Nephron progenitor cell (in vitro differentiated cells): ENCODE data around the gene ALS2CL.

ENCODE experiments used
- DNase-seq: peaks from one replicate; pipeline ENCODE4 v3.0.0; 2021
- H3K27ac Mint-ChIP-seq: 2 replicates; pipeline ENCODE4 v1.8.0; 2021; ENCODE audit warnings: mild to moderate bottlenecking, moderate library complexity, mixed read lengths
- H3K27me3 Mint-ChIP-seq: 2 replicates; pipeline ENCODE4 v1.8.0; 2021; ENCODE audit warnings: mild to moderate bottlenecking, low read depth, mixed read lengths; ENCODE audit not compliant: poor library complexity
- H3K36me3 Mint-ChIP-seq: 2 replicates; pipeline ENCODE4 v1.8.0; 2021; ENCODE audit warnings: low read depth, mixed read lengths
- H3K4me1 Mint-ChIP-seq: 2 replicates; pipeline ENCODE4 v1.8.0; 2021; ENCODE audit warnings: mixed read lengths
- H3K4me3 Mint-ChIP-seq: 2 replicates; pipeline ENCODE4 v1.8.0; 2021; ENCODE audit warnings: mild to moderate bottlenecking, moderate library complexity, mixed read lengths
- H3K9me3 Mint-ChIP-seq: 2 replicates; pipeline ENCODE4 v1.8.0; 2021; ENCODE audit warnings: mild to moderate bottlenecking, moderate library complexity, mixed read lengths
- CTCF ChIP-seq: fragments of 200-600 bp; sonication (generic); IDR thresholded peaks from 2 replicates; pipeline ENCODE4 v1.5.0; 2021; ENCODE audit warnings: antibody characterized with exemption

Gene ALS2CL

DNA sequence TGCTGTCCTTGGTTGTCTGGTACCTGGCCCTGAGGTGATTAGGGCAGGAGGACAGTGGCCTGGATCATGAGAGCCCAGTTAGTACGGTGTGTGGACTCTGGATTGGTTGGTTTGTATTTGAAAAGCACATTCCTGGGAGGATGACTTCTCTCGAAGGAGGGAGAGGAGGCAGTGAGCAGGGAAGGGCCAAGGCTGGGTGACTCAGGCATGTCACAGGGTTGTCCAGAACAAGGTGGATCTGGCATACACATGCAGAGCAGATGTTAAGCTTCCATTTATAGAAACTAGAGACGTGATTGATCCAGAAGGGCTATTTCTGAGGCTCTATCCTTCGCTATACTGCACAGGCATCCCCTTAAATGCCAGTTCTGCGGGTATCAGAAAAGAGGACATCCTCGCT lies 46.8 kb downstream of the ALS2CL start:
- H3K27ac Mint-ChIP-seq, result no peak overlapping the region
- peaks cover 5% of the 10 kb centered on the region for H3K4me1 Mint-ChIP-seq
- H3K36me3 Mint-ChIP-seq, result peaks cover 5% of the 10 kb centered on the region
- H3K9me3 Mint-ChIP-seq, result peaks cover 41% of the 10 kb centered on the region
- H3K4me3 Mint-ChIP-seq, result no peak overlapping the region
- TF ChIP-seq CTCF, result no peak
- no peak for DNase-seq
- peaks cover 7% of the 10 kb centered on the region for H3K27me3 Mint-ChIP-seq

DNA sequence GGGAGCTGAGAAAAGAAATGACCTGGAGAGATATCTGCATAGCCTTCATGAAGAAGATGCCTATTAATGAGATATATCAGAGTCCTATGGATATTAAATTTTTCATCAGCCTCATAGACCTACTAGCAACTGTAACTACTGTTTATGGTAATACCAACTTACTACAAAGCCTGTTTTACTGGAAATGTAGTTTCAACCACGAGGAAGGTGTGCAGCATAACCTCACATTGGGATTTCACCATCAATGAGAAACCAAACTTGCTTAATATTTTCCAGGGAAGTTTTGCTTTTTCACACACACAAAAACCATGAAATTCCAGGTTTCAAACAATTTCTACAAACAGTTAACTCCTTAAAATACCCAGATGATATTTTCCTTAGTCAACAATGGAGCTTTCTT lies 49.8 kb downstream of the ALS2CL start:
- H3K4me1 Mint-ChIP-seq, result peaks cover 5% of the 10 kb centered on the region
- no peak overlapping the region for H3K4me3 Mint-ChIP-seq
- TF ChIP-seq CTCF, result no peak
- DNase-seq, result no peak
- H3K27me3 Mint-ChIP-seq, result peaks cover 15% of the 10 kb centered on the region
- peaks cover 15% of the 10 kb centered on the region for H3K36me3 Mint-ChIP-seq
- H3K27ac Mint-ChIP-seq, result no peak overlapping the region
- H3K9me3 Mint-ChIP-seq, result peaks cover 50% of the 10 kb centered on the region

DNA sequence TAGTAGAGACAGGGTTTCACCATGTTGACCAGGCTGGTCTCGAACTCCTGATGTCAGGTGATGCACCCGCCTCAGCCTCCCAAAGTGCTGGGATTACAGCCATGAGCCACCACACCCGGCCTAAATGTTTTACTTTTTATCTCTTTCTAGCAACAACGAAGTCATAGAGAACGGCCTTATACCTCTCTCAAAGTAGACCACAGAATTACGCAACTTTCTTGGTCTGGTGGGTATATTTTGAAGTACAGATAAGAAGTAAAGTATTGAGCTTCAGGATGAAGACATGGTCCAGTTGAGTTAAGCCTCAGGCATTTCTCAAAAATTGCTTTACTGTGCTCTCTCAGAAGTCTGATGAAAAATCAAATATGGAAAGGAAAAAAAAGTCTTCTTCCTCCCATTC lies 50.5 kb downstream of the ALS2CL start:
- H3K27me3 Mint-ChIP-seq, result peaks cover 15% of the 10 kb centered on the region
- H3K27ac Mint-ChIP-seq, result no peak overlapping the region
- no peak for DNase-seq
- peaks cover 10% of the 10 kb centered on the region for H3K36me3 Mint-ChIP-seq
- no peak for TF ChIP-seq CTCF
- H3K4me3 Mint-ChIP-seq, result no peak overlapping the region
- H3K9me3 Mint-ChIP-seq, result peaks cover 47% of the 10 kb centered on the region
- H3K4me1 Mint-ChIP-seq, result peaks cover 5% of the 10 kb centered on the region

- no peak for TF ChIP-seq CTCF
- Mint-ChIP-seq H3K4me1 (peaks cover 5% of the 10 kb centered on the region), H3K27ac (no peak overlapping the region), H3K4me3 (no peak overlapping the region), H3K27me3 (peaks cover 11% of the 10 kb centered on the region), H3K9me3 (peaks cover 43% of the 10 kb centered on the region), H3K36me3 (peaks cover 10% of the 10 kb centered on the region)
- no peak for DNase-seq
These were observed 52.6 kb downstream of the ALS2CL start for GRCh38 chr3:46640927-46641326.

GRCh38 chr3:46639221-46639620 lies 54.3 kb downstream of the ALS2CL start:
- Mint-ChIP-seq H3K4me1 (peaks cover 5% of the 10 kb centered on the region), H3K4me3 (no peak overlapping the region), H3K36me3 (peaks cover 10% of the 10 kb centered on the region), H3K27ac (no peak overlapping the region), H3K27me3 (peaks cover 21% of the 10 kb centered on the region), H3K9me3 (peaks cover 43% of the 10 kb centered on the region)
- no peak for DNase-seq
- TF ChIP-seq CTCF, result no peak

GRCh38 chr3:46634856-46635255 lies 58.6 kb downstream of the ALS2CL start:
- Mint-ChIP-seq H3K4me1 (peaks cover 17% of the 10 kb centered on the region), H3K36me3 (no peaks in the 10 kb centered on the region), H3K27ac (no peak overlapping the region), H3K9me3 (peaks cover 12% of the 10 kb centered on the region), H3K27me3 (peaks cover 16% of the 10 kb centered on the region), H3K4me3 (no peak overlapping the region)
- no peak for TF ChIP-seq CTCF
- DNase-seq, result no peak
